ENCODE measurements around the gene NRP2. TPM values are rescaled to one million over a fixed set of nuclear protein-coding genes. Genes with fewer than 3 reads are reported as not detected.

Gene NRP2
- total and polyA plus RNA-seq, 2 experiments from 2014 or later = 61.0 to 79.2 TPM

- Histone ChIP-seq H3K27ac (no peak overlapping the region), H3K27me3 (no peaks in the 10 kb centered on the region), H3K4me1 (ENCODE audit: insufficient read depth) (peaks cover 3% of the 10 kb centered on the region), H2AFZ (no peak overlapping the region), H3K36me3 (replicated peaks; ENCODE audit: insufficient read depth, low read depth) (no peaks in the 10 kb centered on the region), H3K4me2 (no peak overlapping the region), H3K9me3 (ENCODE audit: low read depth) (no peaks in the 10 kb centered on the region), H3K4me3 (no peak overlapping the region), H3K79me2 (no peaks in the 10 kb centered on the region), H4K20me1 (ENCODE audit: insufficient read depth, poor library complexity, severe bottlenecking) (no peaks in the 10 kb centered on the region), H3K9me2 (replicated peaks; ENCODE audit: insufficient read depth) (no peaks in the 10 kb centered on the region)
- TF ChIP-seq, protein P1, sequence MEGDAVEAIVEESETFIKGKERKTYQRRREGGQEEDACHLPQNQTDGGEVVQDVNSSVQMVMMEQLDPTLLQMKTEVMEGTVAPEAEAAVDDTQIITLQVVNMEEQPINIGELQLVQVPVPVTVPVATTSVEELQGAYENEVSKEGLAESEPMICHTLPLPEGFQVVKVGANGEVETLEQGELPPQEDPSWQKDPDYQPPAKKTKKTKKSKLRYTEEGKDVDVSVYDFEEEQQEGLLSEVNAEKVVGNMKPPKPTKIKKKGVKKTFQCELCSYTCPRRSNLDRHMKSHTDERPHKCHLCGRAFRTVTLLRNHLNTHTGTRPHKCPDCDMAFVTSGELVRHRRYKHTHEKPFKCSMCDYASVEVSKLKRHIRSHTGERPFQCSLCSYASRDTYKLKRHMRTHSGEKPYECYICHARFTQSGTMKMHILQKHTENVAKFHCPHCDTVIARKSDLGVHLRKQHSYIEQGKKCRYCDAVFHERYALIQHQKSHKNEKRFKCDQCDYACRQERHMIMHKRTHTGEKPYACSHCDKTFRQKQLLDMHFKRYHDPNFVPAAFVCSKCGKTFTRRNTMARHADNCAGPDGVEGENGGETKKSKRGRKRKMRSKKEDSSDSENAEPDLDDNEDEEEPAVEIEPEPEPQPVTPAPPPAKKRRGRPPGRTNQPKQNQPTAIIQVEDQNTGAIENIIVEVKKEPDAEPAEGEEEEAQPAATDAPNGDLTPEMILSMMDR (IDR thresholded peaks at IDR 0.05; ENCODE audit: poor library complexity) = no peak
- TF ChIP-seq EZH2 (IDR thresholded peaks at IDR 0.05; ENCODE audit: borderline replicate concordance) = no peak
- TF ChIP-seq EZH2phosphoT487 (IDR thresholded peaks at IDR 0.05; ENCODE audit: low read depth, severe bottlenecking, unreplicated experiment) = no peak
- no peak for DNase-seq (ENCODE audit: low spot score)
- 88% methylated on average over 7 of the region's 7 CpGs for WGBS (ENCODE audit: low lambda C conversion rate, missing lambda C conversion rate)
Observed at GRCh38 chr2:205785507-205786260, 103.4 kb downstream of the NRP2 start.

- Histone ChIP-seq H3K4me3 (no peak overlapping the region), H3K79me2 (no peaks in the 10 kb centered on the region), H3K27me3 (no peaks in the 10 kb centered on the region), H3K36me3 (replicated peaks; ENCODE audit: insufficient read depth, low read depth) (no peaks in the 10 kb centered on the region), H3K9me2 (replicated peaks; ENCODE audit: insufficient read depth) (no peaks in the 10 kb centered on the region), H4K20me1 (ENCODE audit: insufficient read depth, poor library complexity, severe bottlenecking) (no peaks in the 10 kb centered on the region), H2AFZ (no peak overlapping the region), H3K9me3 (ENCODE audit: low read depth) (no peaks in the 10 kb centered on the region), H3K27ac (no peak overlapping the region), H3K4me1 (ENCODE audit: insufficient read depth) (peaks cover 3% of the 10 kb centered on the region), H3K4me2 (no peak overlapping the region)
- TF ChIP-seq EZH2phosphoT487 (IDR thresholded peaks at IDR 0.05; ENCODE audit: low read depth, severe bottlenecking, unreplicated experiment) (no peak), EZH2 (IDR thresholded peaks at IDR 0.05; ENCODE audit: borderline replicate concordance) (no peak)
- TF ChIP-seq, protein P1 (IDR thresholded peaks at IDR 0.05; ENCODE audit: poor library complexity) = no peak
- whole genome bisulfite sequencing (ENCODE audit: low lambda C conversion rate, missing lambda C conversion rate) = 74% methylated on average over 4 of the region's 4 CpGs
- no peak for DNase-seq (ENCODE audit: low spot score)
Observed at GRCh38 chr2:205786976-205787375, 104.7 kb downstream of the NRP2 start.

DNA sequence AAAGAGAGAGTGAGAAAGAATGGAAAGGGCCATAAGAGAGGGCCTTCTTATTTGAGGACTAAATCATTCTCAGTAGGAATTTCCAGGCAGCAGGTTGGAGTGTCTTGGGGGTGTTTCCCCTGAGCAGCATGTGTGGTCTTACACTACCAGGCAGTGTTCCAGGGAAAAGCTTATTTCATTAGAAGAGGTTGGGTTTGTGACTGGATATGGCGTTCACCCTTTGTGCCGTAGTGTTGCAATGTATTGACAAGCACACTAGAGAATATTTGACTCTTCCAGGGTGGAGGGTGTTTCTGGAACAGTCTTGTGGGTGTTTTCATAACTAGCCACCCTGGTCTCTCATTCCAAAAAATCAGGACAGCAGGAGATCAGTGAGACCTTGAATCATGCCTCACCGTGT, 105.5 kb downstream of the NRP2 start:
- no peaks in the 10 kb centered on the region for H3K27me3 ChIP-seq
- H3K36me3 ChIP-seq (replicated peaks; ENCODE audit: insufficient read depth, low read depth) = no peaks in the 10 kb centered on the region
- H3K4me3 ChIP-seq = no peak overlapping the region
- no peaks in the 10 kb centered on the region for H3K79me2 ChIP-seq
- H3K9me3 ChIP-seq (ENCODE audit: low read depth) = no peaks in the 10 kb centered on the region
- 78% methylated on average over 3 of the region's 3 CpGs for WGBS (ENCODE audit: low lambda C conversion rate, missing lambda C conversion rate)
- TF ChIP-seq EZH2phosphoT487 (IDR thresholded peaks at IDR 0.05; ENCODE audit: low read depth, severe bottlenecking, unreplicated experiment) (no peak), EZH2 (IDR thresholded peaks at IDR 0.05; ENCODE audit: borderline replicate concordance) (no peak)
- TF ChIP-seq, protein P1 (IDR thresholded peaks at IDR 0.05; ENCODE audit: poor library complexity) = no peak
- no peak for DNase-seq (ENCODE audit: low spot score)
- no peak overlapping the region for H2AFZ ChIP-seq
- no peaks in the 10 kb centered on the region for H3K9me2 ChIP-seq (replicated peaks; ENCODE audit: insufficient read depth)
- no peaks in the 10 kb centered on the region for H4K20me1 ChIP-seq (ENCODE audit: insufficient read depth, poor library complexity, severe bottlenecking)
- peaks cover 3% of the 10 kb centered on the region for H3K4me1 ChIP-seq (ENCODE audit: insufficient read depth)
- no peak overlapping the region for H3K27ac ChIP-seq
- no peak overlapping the region for H3K4me2 ChIP-seq
